K562 (cell line): Measurements from ENCODE around the gene SCARB2. TPM values are rescaled to one million over a fixed set of nuclear protein-coding genes. Genes with fewer than 3 reads are reported as not detected.

Experiments
- ATAC-seq: fragments of 200-7000 bp; cut with Tn5 transposase; 3 replicates; pipeline ENCODE4 v1.9.1; 2020; ENCODE audit warnings: moderate library complexity
- BruUV-seq: library from RNA; stranded (reverse); fragments of 400-500 nt; replicated peaks from 2 replicates; lab custom pipeline; 2021; lab: Mats Ljungman, UMichigan
- CTCF ChIA-PET: fragments of 300-600 bp; formaldehyde crosslinking; extraction: SDS; loops from one replicate; lab custom pipeline; 2021; ENCODE audit warnings: low intra/inter-chr PET ratio; lab: Yijun Ruan, JAX
- POLR2A ChIA-PET: fragments of 300-600, 350-650 bp; sonication (Branson Sonifier 250); formaldehyde crosslinking; extraction: SDS; loops from one replicate; lab custom pipeline; 2021; ENCODE audit warnings: antibody characterized with exemption, inconsistent platforms; lab: Yijun Ruan, JAX
- DNase-seq, 4 experiments: peaks; one replicate each; pipeline versions ENCODE4 v3.0.0 to v3.0.0-alpha.2; 2011 to 2018; ENCODE audit warnings: low spot score in 3 of 4, mixed read lengths in 3 of 4; ENCODE audit errors: extremely low read depth in 1 of 4
- FAIRE-seq: peaks from 2 replicates; lab custom pipeline; 2011; peaks lifted over from hg19 to GRCh38; lab: Jason Lieb, UNC
- H2AFZ ChIP-seq: 2 replicates; pipeline ENCODE4 v1.6.0; 2011; ENCODE audit warnings: low read depth, low read length, control low read depth, inconsistent platforms
- H3K27ac ChIP-seq: fragments of 200-600 bp; 3 replicates; pipeline ENCODE4 v1.8.0; 2011; ENCODE audit warnings: low read depth, mild to moderate bottlenecking, control low read depth, inconsistent platforms, low read length, moderate library complexity, mixed read lengths; ENCODE audit errors: extremely low read depth
- H3K27me3 ChIP-seq, 2 experiments: fragments of 300-600 bp in 1 of 2; 2 replicates in 1 of 2; 3 replicates in 1 of 2; pipeline versions ENCODE4 v1.6.0 to v1.8.0; 2011; ENCODE audit warnings: inconsistent platforms in 2 of 2, low read length in 2 of 2, mild to moderate bottlenecking in 1 of 2, mixed read lengths in 1 of 2, moderate library complexity in 1 of 2; ENCODE audit not compliant: control insufficient read depth in 2 of 2, insufficient read depth in 2 of 2
- H3K36me3 ChIP-seq: fragments of 300-600 bp; 3 replicates; pipeline ENCODE4 v1.8.0; 2011; ENCODE audit warnings: mild to moderate bottlenecking, low read length, inconsistent platforms; ENCODE audit not compliant: control insufficient read depth, insufficient read depth
- H3K4me1 ChIP-seq, 2 experiments: fragments of 200-600 bp in 1 of 2; replicated peaks in 1 of 2; 2 replicates in 1 of 2; 3 replicates in 1 of 2; pipeline versions ENCODE4 v1.5.1 to v1.8.0; 2011; ENCODE audit warnings: inconsistent platforms in 2 of 2, low read length in 2 of 2, mild to moderate bottlenecking in 1 of 2, mixed read lengths in 1 of 2, moderate library complexity in 1 of 2; ENCODE audit not compliant: control insufficient read depth in 2 of 2, insufficient read depth in 2 of 2
- H3K4me2 ChIP-seq: 2 replicates; pipeline ENCODE4 v1.6.1; 2011; ENCODE audit warnings: low read length, control low read depth, inconsistent platforms, mixed read lengths; ENCODE audit not compliant: insufficient read depth
- H3K4me3 ChIP-seq: fragments of 200-600 bp; sonication (generic), shearing (Covaris generic); 2 replicates; pipeline ENCODE4 v1.5.1; 2016; ENCODE audit warnings: control low read depth, inconsistent platforms
- H3K79me2 ChIP-seq: fragments of 200-600 bp; 3 replicates; pipeline ENCODE4 v1.8.0; 2011; ENCODE audit warnings: low read length, inconsistent platforms; ENCODE audit not compliant: control insufficient read depth, insufficient read depth
- H3K9ac ChIP-seq, 2 experiments: 2 replicates each; pipeline versions ENCODE4 v1.6.0 to v1.6.1; 2011; ENCODE audit warnings: low read depth in 2 of 2, low read length in 2 of 2, control low read depth in 1 of 2, inconsistent platforms in 1 of 2, mild to moderate bottlenecking in 1 of 2, mixed read lengths in 1 of 2; ENCODE audit not compliant: insufficient read depth in 1 of 2
- H3K9me1 ChIP-seq: one replicate; pipeline ENCODE4 v1.6.0; 2011; ENCODE audit warnings: inconsistent platforms, mild to moderate bottlenecking, low read length, moderate library complexity; ENCODE audit not compliant: control insufficient read depth, insufficient read depth
- H3K9me3 ChIP-seq: replicated peaks from 2 replicates; pipeline ENCODE4 v1.5.1; 2011; ENCODE audit warnings: low read depth, low read length, inconsistent platforms; ENCODE audit not compliant: control insufficient read depth, insufficient read depth
- H4K20me1 ChIP-seq: replicated peaks from 2 replicates; pipeline ENCODE4 v1.6.1; 2011; ENCODE audit warnings: low read length, inconsistent platforms, mixed read lengths; ENCODE audit not compliant: control insufficient read depth, insufficient read depth
- BRF1 ChIP-seq: IDR thresholded peaks from 3 replicates; pipeline ENCODE4 v1.6.1; 2011; ENCODE audit warnings: borderline replicate concordance, mild to moderate bottlenecking; ENCODE audit not compliant: insufficient read length; ENCODE audit errors: extremely low read depth
- C11orf30 ChIP-seq: fragments of 450-650 bp; IDR thresholded peaks from 2 replicates; pipeline ENCODE4 v1.6.1; 2016; ENCODE audit warnings: low read depth, mild to moderate bottlenecking
- FOXA1 ChIP-seq: fragments of 450-650 bp; IDR thresholded peaks from 2 replicates; pipeline ENCODE4 v1.6.1; 2016; ENCODE audit warnings: mild to moderate bottlenecking, borderline replicate concordance
- HDAC3 ChIP-seq: fragments of 450-650 bp; IDR thresholded peaks from 2 replicates; pipeline ENCODE4 v1.6.1; 2018; ENCODE audit warnings: borderline replicate concordance, mild to moderate bottlenecking, moderate library complexity; ENCODE audit not compliant: partially characterized antibody
- HSF4 ChIP-seq: fragments of 250-450 bp; sonication (Bioruptor Pico); IDR thresholded peaks from 2 replicates; pipeline ENCODE4 v2.1.2; 2022; ENCODE audit warnings: mild to moderate bottlenecking, moderate library complexity, borderline replicate concordance
- KDM4B ChIP-seq, 2 experiments: fragments of 450-650 bp in 1 of 2; sonication (generic) in 1 of 2; IDR thresholded peaks; 2 replicates each; pipeline ENCODE4 v1.6.1; 2016 to 2017; ENCODE audit warnings: borderline replicate concordance in 2 of 2, antibody characterized with exemption in 1 of 2, low read depth in 1 of 2, mild to moderate bottlenecking in 1 of 2
- PYGO2 ChIP-seq: fragments of 450-650 bp; IDR thresholded peaks from 2 replicates; pipeline ENCODE4 v1.6.1; 2016; ENCODE audit warnings: mild to moderate bottlenecking, missing genetic modification characterization, moderate library complexity, missing compliant biosample characterization
- RBM25 ChIP-seq: fragments of 200-400 bp; formaldehyde crosslinking; IDR thresholded peaks from 2 replicates; pipeline ENCODE4 v1.6.1; 2018; ENCODE audit warnings: low read length, low read depth, moderate library complexity; ENCODE audit not compliant: severe bottlenecking
- RNF2 ChIP-seq: sonication (generic); IDR thresholded peaks from 2 replicates; pipeline ENCODE4 v1.6.1; 2016
- SIN3A ChIP-seq, 2 experiments: fragments of 150-350 bp in 1 of 2; IDR thresholded peaks; 2 replicates each; pipeline ENCODE4 v1.6.1; 2011 to 2016; ENCODE audit warnings: borderline replicate concordance in 2 of 2, low read depth in 2 of 2, low read length in 2 of 2, mild to moderate bottlenecking in 2 of 2, moderate library complexity in 2 of 2; ENCODE audit not compliant: control insufficient read depth in 1 of 2
- SMC3 ChIP-seq: conservative IDR thresholded peaks from 2 replicates; pipeline ENCODE4 v1.6.1; 2011; ENCODE audit warnings: low read depth, low read length, improper control_type of control experiment; ENCODE audit not compliant: insufficient read depth
- TEAD4 ChIP-seq, 2 experiments: sonication (generic) in 1 of 2; formaldehyde crosslinking in 1 of 2; IDR thresholded peaks; 2 replicates each; pipeline versions ENCODE4 v1.6.1 to v1.8.0; 2012 to 2022; ENCODE audit warnings: borderline replicate concordance in 1 of 2, inconsistent platforms in 1 of 2, low read length in 1 of 2, mild to moderate bottlenecking in 1 of 2, missing genetic modification reagents in 1 of 2
- YBX1 ChIP-seq: fragments of 450-650 bp; IDR thresholded peaks from 2 replicates; pipeline ENCODE4 v1.7.1; 2016; ENCODE audit warnings: mild to moderate bottlenecking
- WGBS: fragments of 100-300 bp; shearing (Covaris generic); methylation state at CpG from one replicate; pipeline ENCODE4 v1.1.6; 2016; ENCODE audit warnings: low coverage, mixed read lengths; ENCODE audit not compliant: insufficient coverage; ENCODE audit errors: missing lambda C conversion rate; 5-methylcytosine and 5-hydroxymethylcytosine counted together
- in situ Hi-C: fragments of 300-500 bp; cut with MboI; formaldehyde crosslinking; loops from 4 replicates; pipeline ENCODE4 v1.15.0; 2018; ENCODE audit warnings: inconsistent platforms, mixed read lengths
- intact Hi-C: fragments of 100-400 bp; cut with micrococcal nuclease; formaldehyde crosslinking; loops from 2 replicates; pipeline ENCODE4 v1.14.2; 2022
- polyA plus RNA-seq, 8 experiments: library from polyadenylated mRNA; depleted of rRNA in 4 of 8; stranded (reverse) in 5 of 8; unstranded in 3 of 8; fragments of >200 nt; fragmentation: Nextera tagmentation in 2 of 8; fragmentation: Illumina TruSeq in 1 of 8; extraction: Ambion mirVana in 2 of 8; extraction: Trizol in 1 of 8; gene quantifications; 2 replicates each; pipeline versions ENCODE4 v1.2.1 to v1.2.3, GENCODE V29; 2011 to 2014; ENCODE audit warnings: inconsistent platforms in 1 of 8, missing spikeins in 1 of 8
- total RNA-seq, 7 experiments: library from RNA; depleted of rRNA in 6 of 7; stranded (reverse); fragments of >200 nt in 6 of 7; fragmentation: Illumina TruSeq in 2 of 7; extraction: Trizol in 2 of 7; gene quantifications; 2 replicates each; pipeline versions ENCODE4 v1.2.1 to v1.2.3, GENCODE V29; 2011 to 2021; ENCODE audit warnings: low replicate concordance in 1 of 7
- TF ChIP-seq, protein P1 (sequence below): fragments of 250-450 bp; sonication (Bioruptor Pico); IDR thresholded peaks from 2 replicates; pipeline ENCODE4 v1.4.0; 2020; ENCODE audit warnings: mild to moderate bottlenecking, moderate library complexity
- TF ChIP-seq, protein P2 (sequence below): fragments of 250-450 bp; sonication (Bioruptor Pico); IDR thresholded peaks from 2 replicates; pipeline ENCODE4 v1.4.0; 2020; ENCODE audit warnings: mild to moderate bottlenecking, moderate library complexity

SCARB2 gene
- total and polyA plus RNA-seq, 9 of the 15 experiments (the other 6 are each of a cell fraction or from before 2014, with no cell fraction given): 6.1 to 25.8 (median 17.8) TPM

GRCh38 chr4:76201276-76201675 is 12.3 kb downstream of the SCARB2 start:
- DNase-seq (no peak), ATAC-seq (no peak), FAIRE-seq (no peak)
- H3K9ac ChIP-seq: no peak overlapping the region
- no peaks in the 10 kb centered on the region for H3K9me1 ChIP-seq
- no peak overlapping the region for H3K4me2 ChIP-seq
- 0 out of 3 replicates have a peak, but pooled peaks cover 2% of the 10 kb centered on the region for H3K79me2 ChIP-seq
- WGBS: 82% methylated on average over 4 of the region's 4 CpGs
- TF ChIP-seq RBM25: no peak
- TF ChIP-seq HDAC3: no peak
- no peak for TF ChIP-seq BRF1
- TF ChIP-seq FOXA1: no peak
- no peak for TF ChIP-seq PYGO2 (tag)
- no peak for TF ChIP-seq TEAD4 (IDR thresholded peaks at IDR 0.05; ENCODE audit: low read length)
- TF ChIP-seq TEAD4 (CRISPR knock-in tag; IDR thresholded peaks at IDR 0.05; ENCODE audit: borderline replicate concordance): no peak
- TF ChIP-seq KDM4B (IDR thresholded peaks at IDR 0.05; ENCODE audit: borderline replicate concordance in 2 of 2, low read depth in 1 of 2): no peak
- no peak for TF ChIP-seq C11orf30
- TF ChIP-seq, protein P1, sequence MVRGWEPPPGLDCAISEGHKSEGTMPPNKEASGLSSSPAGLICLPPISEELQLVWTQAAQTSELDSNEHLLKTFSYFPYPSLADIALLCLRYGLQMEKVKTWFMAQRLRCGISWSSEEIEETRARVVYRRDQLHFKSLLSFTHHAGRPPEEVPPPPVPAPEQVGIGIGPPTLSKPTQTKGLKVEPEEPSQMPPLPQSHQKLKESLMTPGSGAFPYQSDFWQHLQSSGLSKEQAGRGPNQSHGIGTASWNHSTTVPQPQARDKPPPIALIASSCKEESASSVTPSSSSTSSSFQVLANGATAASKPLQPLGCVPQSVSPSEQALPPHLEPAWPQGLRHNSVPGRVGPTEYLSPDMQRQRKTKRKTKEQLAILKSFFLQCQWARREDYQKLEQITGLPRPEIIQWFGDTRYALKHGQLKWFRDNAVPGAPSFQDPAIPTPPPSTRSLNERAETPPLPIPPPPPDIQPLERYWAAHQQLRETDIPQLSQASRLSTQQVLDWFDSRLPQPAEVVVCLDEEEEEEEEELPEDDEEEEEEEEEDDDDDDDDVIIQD (CRISPR knock-in tag): no peak
- no peak for TF ChIP-seq SIN3A (IDR thresholded peaks at IDR 0.05; ENCODE audit: borderline replicate concordance in 2 of 2, control insufficient read depth in 1 of 2, low read depth in 2 of 2, low read length in 2 of 2)
- TF ChIP-seq RNF2: no peak
- TF ChIP-seq HSF4 (CRISPR knock-in tag): no peak
- TF ChIP-seq SMC3: no peak
- TF ChIP-seq, protein P2, sequence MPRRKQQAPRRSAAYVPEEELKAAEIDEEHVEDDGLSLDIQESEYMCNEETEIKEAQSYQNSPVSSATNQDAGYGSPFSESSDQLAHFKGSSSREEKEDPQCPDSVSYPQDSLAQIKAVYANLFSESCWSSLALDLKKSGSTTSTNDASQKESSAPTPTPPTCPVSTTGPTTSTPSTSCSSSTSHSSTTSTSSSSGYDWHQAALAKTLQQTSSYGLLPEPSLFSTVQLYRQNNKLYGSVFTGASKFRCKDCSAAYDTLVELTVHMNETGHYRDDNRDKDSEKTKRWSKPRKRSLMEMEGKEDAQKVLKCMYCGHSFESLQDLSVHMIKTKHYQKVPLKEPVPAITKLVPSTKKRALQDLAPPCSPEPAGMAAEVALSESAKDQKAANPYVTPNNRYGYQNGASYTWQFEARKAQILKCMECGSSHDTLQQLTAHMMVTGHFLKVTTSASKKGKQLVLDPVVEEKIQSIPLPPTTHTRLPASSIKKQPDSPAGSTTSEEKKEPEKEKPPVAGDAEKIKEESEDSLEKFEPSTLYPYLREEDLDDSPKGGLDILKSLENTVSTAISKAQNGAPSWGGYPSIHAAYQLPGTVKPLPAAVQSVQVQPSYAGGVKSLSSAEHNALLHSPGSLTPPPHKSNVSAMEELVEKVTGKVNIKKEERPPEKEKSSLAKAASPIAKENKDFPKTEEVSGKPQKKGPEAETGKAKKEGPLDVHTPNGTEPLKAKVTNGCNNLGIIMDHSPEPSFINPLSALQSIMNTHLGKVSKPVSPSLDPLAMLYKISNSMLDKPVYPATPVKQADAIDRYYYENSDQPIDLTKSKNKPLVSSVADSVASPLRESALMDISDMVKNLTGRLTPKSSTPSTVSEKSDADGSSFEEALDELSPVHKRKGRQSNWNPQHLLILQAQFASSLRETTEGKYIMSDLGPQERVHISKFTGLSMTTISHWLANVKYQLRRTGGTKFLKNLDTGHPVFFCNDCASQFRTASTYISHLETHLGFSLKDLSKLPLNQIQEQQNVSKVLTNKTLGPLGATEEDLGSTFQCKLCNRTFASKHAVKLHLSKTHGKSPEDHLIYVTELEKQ: no peak
- TF ChIP-seq YBX1: no peak
- intact Hi-C loops (no loop called here), in situ Hi-C loops (no loop called here)
- ChIA-PET POLR2A (no interaction called here), CTCF (no interaction called here)
- H2AFZ ChIP-seq: no peak overlapping the region
- no peaks in the 10 kb centered on the region for H4K20me1 ChIP-seq
- H3K27ac ChIP-seq: no peak overlapping the region
- H3K4me1 ChIP-seq: peaks cover 4 to 18% of the 10 kb centered on the region in 2 experiments; a peak in 4 of 5 replicates
- H3K9me3 ChIP-seq: no peaks in the 10 kb centered on the region
- no peaks in the 10 kb centered on the region for H3K27me3 ChIP-seq
- no peak overlapping the region for H3K4me3 ChIP-seq
- BruUV-seq: no TSS peak
- no peaks in the 10 kb centered on the region for H3K36me3 ChIP-seq
